B cell (primary cell): ENCODE results near the gene CHN1. TPM values are rescaled to one million over a fixed set of nuclear protein-coding genes. Genes with fewer than 3 reads are reported as not detected.

Experiments used
- ATAC-seq: fragments of 200-7000 bp; cut with Tn5 transposase; one replicate; pipeline ENCODE4 v1.10.0; 2021; ENCODE audit warnings: low read depth, mild to moderate bottlenecking, moderate number of reproducible peaks, moderate library complexity
- CTCF ChIA-PET: fragments of 350-600 bp; sonication (Branson Sonifier 250); formaldehyde crosslinking; loops from one replicate; lab custom pipeline; 2021; ENCODE audit warnings: antibody characterized with exemption, inconsistent platforms; lab: Charles Lee
- POLR2A ChIA-PET: fragments of 350-600 bp; sonication (Branson Sonifier 250); formaldehyde crosslinking; loops from one replicate; lab custom pipeline; 2021; ENCODE audit warnings: antibody characterized with exemption; lab: Charles Lee
- DNase-seq: peaks from one replicate; pipeline ENCODE4 v3.0.0; 2013
- H2AFZ ChIP-seq: 2 replicates; pipeline ENCODE4 v1.6.1; 2012; ENCODE audit warnings: mild to moderate bottlenecking, low read depth, low read length; ENCODE audit not compliant: insufficient read depth, poor library complexity, severe bottlenecking
- H3K27ac ChIP-seq, 2 donors: 1 replicate in 1 of 2; 2 replicates in 1 of 2; pipeline ENCODE4 v1.5.1; 2012 to 2013; ENCODE audit warnings: low read length in 2 of 2, mild to moderate bottlenecking in 2 of 2, moderate library complexity in 1 of 2
- H3K27me3 ChIP-seq, 4 experiments: fragments of 200-600 bp in 1 of 4; sonication (generic) in 1 of 4; replicated peaks in 1 of 4; 1 replicate in 2 of 4; 2 replicates in 2 of 4; pipeline versions ENCODE4 v1.6.1 to v1.7.0; 2013 to 2016; ENCODE audit warnings: low read length in 3 of 4, mild to moderate bottlenecking in 2 of 4, mixed read lengths in 1 of 4, moderate library complexity in 1 of 4; ENCODE audit not compliant: insufficient read depth in 4 of 4, control insufficient read depth in 3 of 4; ENCODE audit errors: control extremely low read depth in 1 of 4
- H3K36me3 ChIP-seq, 2 experiments: replicated peaks in 1 of 2; 1 replicate in 1 of 2; 2 replicates in 1 of 2; pipeline versions ENCODE4 v1.6.1 to v1.7.1; 2013; ENCODE audit warnings: low read length in 1 of 2; ENCODE audit not compliant: insufficient read depth in 2 of 2, control insufficient read depth in 1 of 2; ENCODE audit errors: control extremely low read depth in 1 of 2, extremely low read depth in 1 of 2
- H3K4me1 ChIP-seq, 2 donors: fragments of 200-600 bp in 1 of 2; sonication (generic) in 1 of 2; 1 replicate in 1 of 2; 2 replicates in 1 of 2; pipeline versions ENCODE4 v1.5.1 to v1.6.1; 2013 to 2017; ENCODE audit warnings: low read length in 2 of 2; ENCODE audit not compliant: control insufficient read depth in 2 of 2, insufficient read depth in 2 of 2
- H3K4me2 ChIP-seq: replicated peaks from 2 replicates; pipeline ENCODE3; 2012; ENCODE audit warnings: mild to moderate bottlenecking, low read depth, low read length; ENCODE audit not compliant: poor library complexity, severe bottlenecking
- H3K4me3 ChIP-seq, 5 experiments: fragments of 200-600 bp in 1 of 5; sonication (generic) in 1 of 5; 1 replicate in 3 of 5; 2 replicates in 2 of 5; pipeline versions ENCODE4 v1.5.1 to v1.7.0; 2011 to 2016; ENCODE audit warnings: low read length in 4 of 5, mild to moderate bottlenecking in 4 of 5, low read depth in 2 of 5, control low read depth in 1 of 5, moderate library complexity in 1 of 5; ENCODE audit not compliant: insufficient read depth in 1 of 5; ENCODE audit errors: control extremely low read depth in 1 of 5, extremely low read depth in 1 of 5
- H3K79me2 ChIP-seq: fragments of 200-600 bp; sonication (generic); one replicate; pipeline ENCODE4 v1.6.0; 2016; ENCODE audit warnings: low read length; ENCODE audit not compliant: control insufficient read depth, insufficient read depth
- H3K9ac ChIP-seq: fragments of 200-600 bp; sonication (generic); 2 replicates; pipeline ENCODE4 v1.6.1; 2017; ENCODE audit warnings: mild to moderate bottlenecking, low read length, moderate library complexity
- H3K9me3 ChIP-seq, 3 donors: one replicate each; pipeline versions ENCODE4 v1.6.1 to v1.7.1; 2013; ENCODE audit warnings: low read length in 2 of 3; ENCODE audit not compliant: control insufficient read depth in 2 of 3, insufficient read depth in 1 of 3; ENCODE audit errors: control extremely low read depth in 1 of 3
- H4K20me1 ChIP-seq: 2 replicates; pipeline ENCODE4 v1.6.0; 2012; ENCODE audit warnings: mild to moderate bottlenecking, low read length; ENCODE audit not compliant: insufficient read depth, control insufficient read depth, poor library complexity, severe bottlenecking
- H3K27ac Mint-ChIP-seq: one replicate; pipeline ENCODE4 v1.8.0; 2021; ENCODE audit warnings: mixed read lengths
- H3K27me3 Mint-ChIP-seq: one replicate; pipeline ENCODE4 v1.8.0; 2021; ENCODE audit warnings: mixed read lengths
- H3K4me1 Mint-ChIP-seq: one replicate; pipeline ENCODE4 v1.8.0; 2021; ENCODE audit warnings: mixed read lengths
- H3K4me3 Mint-ChIP-seq: one replicate; pipeline ENCODE4 v1.8.0; 2021; ENCODE audit warnings: mixed read lengths
- H3K9me3 Mint-ChIP-seq: one replicate; pipeline ENCODE4 v1.8.0; 2022; ENCODE audit warnings: mixed read lengths; ENCODE audit not compliant: insufficient read depth
- EZH2 ChIP-seq: IDR thresholded peaks from 2 replicates; pipeline ENCODE4 v1.6.1; 2012; ENCODE audit warnings: borderline replicate concordance, low read depth, mild to moderate bottlenecking, moderate library complexity, low read length; ENCODE audit not compliant: insufficient read depth, poor library complexity, severe bottlenecking
- WGBS: methylation state at CpG from one replicate; pipeline ENCODE4 v1.1.5; 2013; ENCODE audit warnings: missing lambda C conversion rate; ENCODE audit not compliant: insufficient coverage; 5-methylcytosine and 5-hydroxymethylcytosine counted together
- intact Hi-C: fragments of 100-400 bp; cut with micrococcal nuclease; formaldehyde crosslinking; loops from one replicate; pipeline ENCODE4 v1.10.0; 2022
- polyA plus RNA-seq: library from polyadenylated mRNA; depleted of rRNA; stranded (reverse); fragments of >200 nt; gene quantifications from 2 replicates; pipeline ENCODE4 v1.2.3, GENCODE V29; 2012
- total RNA-seq, 2 donors: library from RNA; stranded (reverse); fragments of 120-200 nt in 1 of 2; gene quantifications; 1 replicate in 1 of 2; 2 replicates in 1 of 2; pipeline versions ENCODE4 v1.2.3 to v1.2.4, GENCODE V29; 2013 to 2022
- TF ChIP-seq, protein P1 (sequence below): fragments of 200-600 bp; IDR thresholded peaks from one replicate; pipeline ENCODE4 v1.8.0; 2022; ENCODE audit warnings: antibody characterized with exemption, mild to moderate bottlenecking

The CHN1 gene
- total and polyA plus RNA-seq, 2 donors (not counting 1 experiment from before 2014, with no cell fraction given), result 0.79 to 1.4 TPM

DNA sequence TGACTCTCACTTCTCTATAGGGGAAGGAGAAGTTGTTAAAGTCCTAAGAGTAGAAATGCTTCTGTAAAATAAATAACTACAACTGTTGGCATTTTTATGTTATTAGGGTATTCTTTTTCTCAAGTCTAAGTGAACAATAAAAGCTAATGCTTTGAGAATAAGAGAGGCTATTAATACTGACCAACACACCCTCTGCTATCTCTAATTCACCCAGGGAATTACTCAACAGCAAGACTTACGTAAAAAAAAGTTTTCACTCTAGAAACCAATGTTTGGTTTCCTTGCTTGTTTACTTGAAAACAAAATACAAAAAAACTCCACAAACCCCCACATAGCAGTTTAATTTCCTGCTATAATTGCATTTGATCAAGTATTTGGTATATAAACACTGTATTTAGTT lies 25.2 kb downstream of the CHN1 start:
- H3K9ac ChIP-seq, result no peak overlapping the region
- Mint-ChIP-seq H3K4me3 (no peak overlapping the region), H3K27ac (no peak overlapping the region), H3K27me3 (peaks cover 11% of the 10 kb centered on the region), H3K9me3 (no peaks in the 10 kb centered on the region), H3K4me1 (no peaks in the 10 kb centered on the region)
- POLR2A ChIA-PET, result no interaction called here
- DNase-seq (no peak), ATAC-seq (no peak)
- H3K4me2 ChIP-seq, result no peak overlapping the region
- WGBS, result no CpG with 5 or more reads among the region's 1 CpG
- H3K27ac ChIP-seq, result no peak overlapping the region
- H3K9me3 ChIP-seq, result no peaks in the 10 kb centered on the region
- H3K36me3 ChIP-seq, result no peaks in the 10 kb centered on the region
- CTCF ChIA-PET, result interaction anchor here (1.7 kb wide), 1 partner anchor 231 kb away, joined by 5 read pairs; no protein-coding TSS in a partner anchor
- TF ChIP-seq, protein P1, sequence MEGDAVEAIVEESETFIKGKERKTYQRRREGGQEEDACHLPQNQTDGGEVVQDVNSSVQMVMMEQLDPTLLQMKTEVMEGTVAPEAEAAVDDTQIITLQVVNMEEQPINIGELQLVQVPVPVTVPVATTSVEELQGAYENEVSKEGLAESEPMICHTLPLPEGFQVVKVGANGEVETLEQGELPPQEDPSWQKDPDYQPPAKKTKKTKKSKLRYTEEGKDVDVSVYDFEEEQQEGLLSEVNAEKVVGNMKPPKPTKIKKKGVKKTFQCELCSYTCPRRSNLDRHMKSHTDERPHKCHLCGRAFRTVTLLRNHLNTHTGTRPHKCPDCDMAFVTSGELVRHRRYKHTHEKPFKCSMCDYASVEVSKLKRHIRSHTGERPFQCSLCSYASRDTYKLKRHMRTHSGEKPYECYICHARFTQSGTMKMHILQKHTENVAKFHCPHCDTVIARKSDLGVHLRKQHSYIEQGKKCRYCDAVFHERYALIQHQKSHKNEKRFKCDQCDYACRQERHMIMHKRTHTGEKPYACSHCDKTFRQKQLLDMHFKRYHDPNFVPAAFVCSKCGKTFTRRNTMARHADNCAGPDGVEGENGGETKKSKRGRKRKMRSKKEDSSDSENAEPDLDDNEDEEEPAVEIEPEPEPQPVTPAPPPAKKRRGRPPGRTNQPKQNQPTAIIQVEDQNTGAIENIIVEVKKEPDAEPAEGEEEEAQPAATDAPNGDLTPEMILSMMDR, result no peak
- TF ChIP-seq EZH2, result no peak
- H3K79me2 ChIP-seq, result no peaks in the 10 kb centered on the region
- no peak overlapping the region for H3K4me3 ChIP-seq
- no peaks in the 10 kb centered on the region for H3K27me3 ChIP-seq
- no peak overlapping the region for H2AFZ ChIP-seq
- H4K20me1 ChIP-seq, result no peaks in the 10 kb centered on the region
- intact Hi-C loops, result no loop called here
- no peaks in the 10 kb centered on the region for H3K4me1 ChIP-seq

DNA sequence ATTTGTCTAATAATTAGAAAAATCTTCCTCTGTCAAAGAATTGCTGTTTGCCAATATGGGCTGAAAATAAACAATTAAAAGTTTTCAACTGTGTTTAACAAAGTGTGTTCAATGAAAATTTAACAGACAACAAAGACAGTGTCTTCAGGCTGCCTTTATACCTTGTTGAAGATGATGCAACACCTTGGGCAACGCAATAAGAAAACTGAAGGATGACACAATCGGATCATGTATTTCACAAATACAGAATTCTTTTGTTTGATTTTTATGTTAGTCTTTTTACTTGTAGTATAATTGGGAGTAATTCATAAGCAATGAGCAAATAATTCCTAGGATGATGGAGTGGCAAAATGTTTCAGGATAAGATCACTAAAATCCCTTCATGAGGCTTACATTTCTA lies 27.8 kb downstream of the CHN1 start:
- Histone ChIP-seq H3K9me3 (no peaks in the 10 kb centered on the region), H3K36me3 (no peaks in the 10 kb centered on the region), H2AFZ (no peak overlapping the region), H3K4me3 (no peak overlapping the region), H3K79me2 (no peaks in the 10 kb centered on the region), H3K4me2 (no peak overlapping the region), H3K9ac (no peak overlapping the region), H3K27me3 (no peaks in the 10 kb centered on the region), H3K27ac (no peak overlapping the region), H3K4me1 (no peaks in the 10 kb centered on the region), H4K20me1 (no peaks in the 10 kb centered on the region)
- CTCF ChIA-PET, result no interaction called here
- TF ChIP-seq EZH2, result no peak
- TF ChIP-seq, protein P1, result no peak
- POLR2A ChIA-PET, result no interaction called here
- DNase-seq (no peak), ATAC-seq (no peak)
- H3K4me3 Mint-ChIP-seq, result no peak overlapping the region
- intact Hi-C loops, result no loop called here
- peaks cover 17% of the 10 kb centered on the region for H3K27me3 Mint-ChIP-seq
- no peaks in the 10 kb centered on the region for H3K4me1 Mint-ChIP-seq
- no CpG with 5 or more reads among the region's 2 CpGs for WGBS
- H3K27ac Mint-ChIP-seq, result no peak overlapping the region
- H3K9me3 Mint-ChIP-seq, result no peaks in the 10 kb centered on the region
